ENCODE results near the gene DGKK.

- no peak for TF ChIP-seq CTCF (optimal IDR thresholded peaks at IDR 0.05 in 1 of 3, IDR thresholded peaks at IDR 0.05 in 1 of 3, conservative IDR thresholded peaks at IDR 0.05 in 1 of 3; ENCODE audit: extremely low read depth in 1 of 3, insufficient read depth in 2 of 3, low read length in 3 of 3)
- no peak for TF ChIP-seq EZH2 (IDR thresholded peaks at IDR 0.05; ENCODE audit: low read length)
Observed at GRCh38 chrX:50403903-50404302, 66.7 kb downstream of the DGKK start.
